WERI-Rb-1 (cell line): ENCODE measurements around the gene NEIL1.
"Not testable (repeated sequence)": the region's sequence is repeated elsewhere in the genome, so short reads cannot be mapped to it uniquely, and the experiment has no call there.

ENCODE experiments used
- DNase-seq: peaks from one replicate; pipeline ENCODE4 v3.0.0-alpha.2; 2020
- H3K27ac ChIP-seq: fragments of 250-450 bp; sonication (Bioruptor Pico); 2 replicates; pipeline ENCODE4 v1.5.1; 2020; ENCODE audit warnings: mild to moderate bottlenecking, moderate library complexity
- H3K27me3 ChIP-seq: fragments of 250-450 bp; sonication (Bioruptor Pico); 2 replicates; pipeline ENCODE4 v1.5.1; 2021; ENCODE audit warnings: mild to moderate bottlenecking, low read depth, moderate library complexity; ENCODE audit not compliant: insufficient read depth, severe bottlenecking
- H3K36me3 ChIP-seq: fragments of 250-450 bp; sonication (Bioruptor Pico); 2 replicates; pipeline ENCODE4 v1.5.1; 2020; ENCODE audit warnings: mild to moderate bottlenecking, moderate library complexity
- H3K4me3 ChIP-seq: 2 replicates; pipeline ENCODE4 v1.5.1; 2011; ENCODE audit warnings: low read depth, mild to moderate bottlenecking, control low read depth, low read length
- H3K9me3 ChIP-seq: fragments of 250-450 bp; sonication (Bioruptor Pico); 2 replicates; pipeline ENCODE4 v1.5.1; 2021; ENCODE audit warnings: mild to moderate bottlenecking, moderate library complexity; ENCODE audit not compliant: severe bottlenecking
- TF ChIP-seq, protein P1 (sequence below): IDR thresholded peaks from 2 replicates; pipeline ENCODE4 v1.5.1; 2011; ENCODE audit warnings: low read depth, mild to moderate bottlenecking, control low read depth, inconsistent platforms, low read length

NEIL1 gene

DNA sequence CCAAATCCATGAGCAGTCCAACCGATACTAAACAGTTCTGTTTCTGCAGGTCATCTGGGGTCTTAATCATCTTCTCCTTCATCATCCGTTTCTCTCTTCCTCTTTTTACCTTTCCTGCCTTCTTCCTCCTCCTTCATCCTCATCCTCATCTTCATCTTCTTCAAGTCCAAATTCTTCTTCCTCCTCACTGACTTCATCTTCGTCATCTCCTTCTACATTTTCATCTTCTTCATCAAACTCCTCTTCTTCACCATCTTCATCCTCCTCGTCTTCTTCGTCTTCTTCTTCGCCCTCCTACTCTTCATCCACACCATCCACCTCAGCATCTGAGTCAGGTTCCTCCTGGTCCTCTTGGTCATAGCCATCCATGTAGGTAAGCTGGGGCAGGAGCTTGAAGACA is 25.1 kb upstream of the NEIL1 start:
- Histone ChIP-seq H3K36me3 (no peaks in the 10 kb centered on the region), H3K27me3 (no peaks in the 10 kb centered on the region), H3K4me3 (no peak overlapping the region), H3K27ac (no peak overlapping the region), H3K9me3 (no peaks in the 10 kb centered on the region)
- TF ChIP-seq, protein P1, sequence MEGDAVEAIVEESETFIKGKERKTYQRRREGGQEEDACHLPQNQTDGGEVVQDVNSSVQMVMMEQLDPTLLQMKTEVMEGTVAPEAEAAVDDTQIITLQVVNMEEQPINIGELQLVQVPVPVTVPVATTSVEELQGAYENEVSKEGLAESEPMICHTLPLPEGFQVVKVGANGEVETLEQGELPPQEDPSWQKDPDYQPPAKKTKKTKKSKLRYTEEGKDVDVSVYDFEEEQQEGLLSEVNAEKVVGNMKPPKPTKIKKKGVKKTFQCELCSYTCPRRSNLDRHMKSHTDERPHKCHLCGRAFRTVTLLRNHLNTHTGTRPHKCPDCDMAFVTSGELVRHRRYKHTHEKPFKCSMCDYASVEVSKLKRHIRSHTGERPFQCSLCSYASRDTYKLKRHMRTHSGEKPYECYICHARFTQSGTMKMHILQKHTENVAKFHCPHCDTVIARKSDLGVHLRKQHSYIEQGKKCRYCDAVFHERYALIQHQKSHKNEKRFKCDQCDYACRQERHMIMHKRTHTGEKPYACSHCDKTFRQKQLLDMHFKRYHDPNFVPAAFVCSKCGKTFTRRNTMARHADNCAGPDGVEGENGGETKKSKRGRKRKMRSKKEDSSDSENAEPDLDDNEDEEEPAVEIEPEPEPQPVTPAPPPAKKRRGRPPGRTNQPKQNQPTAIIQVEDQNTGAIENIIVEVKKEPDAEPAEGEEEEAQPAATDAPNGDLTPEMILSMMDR: no peak
- no peak for DNase-seq

DNA sequence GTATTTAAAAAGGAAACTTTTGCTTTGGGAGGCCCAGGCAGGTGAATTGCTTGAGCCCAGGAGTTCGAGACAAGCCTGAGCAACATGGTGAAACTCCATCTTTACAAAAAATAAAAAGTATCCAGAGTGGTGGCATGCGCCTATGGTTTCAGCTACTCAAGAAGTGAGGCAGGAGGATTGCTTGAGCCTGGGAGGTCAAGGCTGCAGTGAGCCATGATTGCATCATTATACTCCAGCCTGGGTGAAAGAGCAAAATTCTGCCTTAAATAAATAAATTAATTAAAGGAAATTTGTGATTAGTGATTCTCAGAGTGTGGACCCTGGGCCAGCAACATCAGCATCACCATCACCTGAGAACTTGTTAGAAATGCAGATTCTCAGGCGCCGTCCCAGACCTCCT is 20.9 kb upstream of the NEIL1 start:
- no peak overlapping the region for H3K4me3 ChIP-seq
- H3K27me3 ChIP-seq: no peaks in the 10 kb centered on the region
- no peak overlapping the region for H3K27ac ChIP-seq
- no peaks in the 10 kb centered on the region for H3K9me3 ChIP-seq
- H3K36me3 ChIP-seq: no peaks in the 10 kb centered on the region
- TF ChIP-seq, protein P1: no peak
- DNase-seq: no peak

DNA sequence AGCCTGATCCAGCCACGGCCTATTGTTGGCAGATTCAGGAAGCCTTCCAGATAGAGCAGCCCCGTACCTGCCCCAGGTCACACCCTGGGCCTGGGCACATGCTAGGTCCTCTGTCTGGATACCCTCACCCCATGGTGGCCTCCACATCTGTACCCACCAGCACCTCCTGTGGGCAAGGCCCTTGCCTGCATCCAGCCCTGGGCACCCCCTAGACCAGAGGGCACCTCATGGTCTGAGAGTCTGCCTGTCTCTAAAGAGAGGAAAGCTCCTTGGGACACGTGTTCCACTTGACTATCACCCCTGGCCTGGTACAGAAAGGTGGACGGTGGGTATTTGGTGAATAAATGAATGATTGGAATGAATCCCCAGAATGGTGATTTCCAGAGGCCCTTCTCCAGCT is 19.8 kb upstream of the NEIL1 start:
- H3K9me3 ChIP-seq: no peaks in the 10 kb centered on the region
- H3K27me3 ChIP-seq: no peaks in the 10 kb centered on the region
- H3K4me3 ChIP-seq: no peak overlapping the region
- H3K27ac ChIP-seq: no peak overlapping the region
- TF ChIP-seq, protein P1: 0 out of 2 replicates have a peak, but pooled peaks have one; percentile 11
- no peak for DNase-seq
- no peaks in the 10 kb centered on the region for H3K36me3 ChIP-seq

DNA sequence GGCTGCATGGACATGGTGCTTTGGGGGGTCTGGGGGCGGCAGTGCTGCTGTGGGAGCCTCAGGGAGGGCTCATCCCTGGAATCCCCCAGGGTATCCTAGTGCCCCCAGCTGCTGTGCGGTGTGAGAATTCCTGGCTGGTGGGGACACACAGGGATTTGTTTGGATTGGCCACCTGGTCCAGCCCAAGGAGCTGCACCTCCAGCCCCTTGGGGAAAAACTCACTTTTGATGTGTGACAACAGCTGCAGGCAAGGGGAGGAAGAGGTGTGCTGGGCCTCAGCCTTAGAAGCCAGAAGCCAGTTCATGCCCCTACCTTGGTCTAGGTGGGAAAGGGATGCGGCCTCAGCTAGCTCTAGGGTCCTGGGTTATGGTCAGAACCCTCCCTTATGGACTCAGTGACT is 19.3 kb upstream of the NEIL1 start:
- no peak for DNase-seq
- Histone ChIP-seq H3K27me3 (no peaks in the 10 kb centered on the region), H3K36me3 (no peaks in the 10 kb centered on the region), H3K27ac (no peak overlapping the region), H3K9me3 (no peaks in the 10 kb centered on the region), H3K4me3 (no peak overlapping the region)
- TF ChIP-seq, protein P1: no peak

DNA sequence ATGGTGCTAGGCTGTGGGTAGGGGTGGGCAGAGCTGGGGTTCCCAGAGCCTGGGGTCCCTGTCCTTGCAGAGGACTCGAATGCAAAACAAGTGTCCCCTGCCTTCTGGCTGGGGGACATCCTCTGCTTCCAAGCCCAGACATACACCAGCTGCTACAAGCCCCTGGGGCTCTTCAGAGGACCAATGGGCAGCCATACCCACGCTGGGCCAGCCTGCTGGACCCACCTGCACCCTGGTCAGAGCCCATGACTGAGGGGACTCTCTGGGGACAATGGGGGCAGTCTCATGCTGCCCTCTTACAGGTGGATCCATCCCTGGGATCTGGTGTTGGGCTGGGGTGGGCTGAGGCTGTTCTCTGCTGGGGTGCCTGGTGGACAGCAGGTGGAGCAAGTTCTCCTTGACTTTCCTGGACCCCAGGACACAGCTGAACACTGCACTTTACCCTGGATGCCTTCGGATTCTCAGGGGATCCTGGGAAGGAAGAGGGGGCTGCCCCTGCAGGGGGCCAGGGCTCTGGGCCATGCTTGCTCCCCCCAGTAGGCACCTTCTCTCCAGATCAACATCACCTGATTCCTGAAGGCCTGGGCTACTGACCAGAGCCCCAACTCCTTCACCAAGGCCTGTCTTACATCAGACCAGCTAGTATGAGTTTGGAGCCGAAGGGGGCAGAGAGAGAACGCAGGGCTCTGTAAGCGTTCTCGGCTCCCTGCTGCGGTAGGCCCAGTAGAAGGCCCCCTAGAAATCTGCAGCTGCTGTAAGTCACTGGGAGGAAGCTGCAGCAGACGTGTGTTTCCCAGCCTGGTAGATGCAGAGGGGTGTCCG is 18.1 kb upstream of the NEIL1 start:
- Histone ChIP-seq H3K27ac (no peak overlapping the region), H3K27me3 (no peaks in the 10 kb centered on the region), H3K9me3 (no peaks in the 10 kb centered on the region), H3K4me3 (no peak overlapping the region), H3K36me3 (no peaks in the 10 kb centered on the region)
- TF ChIP-seq, protein P1: 0 out of 2 replicates have a peak, but pooled peaks have one; percentile 11
- no peak for DNase-seq

DNA sequence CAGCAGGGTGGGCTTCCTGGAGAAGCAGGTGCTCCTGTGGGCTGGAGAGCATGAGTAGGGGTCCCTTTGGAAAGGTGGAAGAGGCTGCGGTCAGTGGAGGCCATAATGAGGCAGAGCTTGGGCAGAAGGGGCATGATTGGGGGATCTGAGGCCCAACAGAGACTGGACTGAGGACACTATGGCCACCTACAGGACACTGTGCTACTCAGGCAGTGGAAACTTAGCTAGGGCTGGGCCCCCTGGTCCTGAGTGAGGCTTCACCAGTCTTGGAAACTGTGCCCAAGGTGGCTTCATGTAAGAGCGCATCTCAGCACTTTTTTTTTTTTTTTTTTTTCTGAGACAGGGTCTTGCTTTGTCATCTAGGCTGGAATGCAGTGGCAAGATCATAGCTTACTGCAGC is 17.3 kb upstream of the NEIL1 start:
- DNase-seq: no peak
- TF ChIP-seq, protein P1: peak; percentile 24; the same call in 1 of the 2 replicates
- Histone ChIP-seq H3K4me3 (no peak overlapping the region), H3K36me3 (no peaks in the 10 kb centered on the region), H3K27ac (no peak overlapping the region), H3K27me3 (no peaks in the 10 kb centered on the region), H3K9me3 (no peaks in the 10 kb centered on the region)

DNA sequence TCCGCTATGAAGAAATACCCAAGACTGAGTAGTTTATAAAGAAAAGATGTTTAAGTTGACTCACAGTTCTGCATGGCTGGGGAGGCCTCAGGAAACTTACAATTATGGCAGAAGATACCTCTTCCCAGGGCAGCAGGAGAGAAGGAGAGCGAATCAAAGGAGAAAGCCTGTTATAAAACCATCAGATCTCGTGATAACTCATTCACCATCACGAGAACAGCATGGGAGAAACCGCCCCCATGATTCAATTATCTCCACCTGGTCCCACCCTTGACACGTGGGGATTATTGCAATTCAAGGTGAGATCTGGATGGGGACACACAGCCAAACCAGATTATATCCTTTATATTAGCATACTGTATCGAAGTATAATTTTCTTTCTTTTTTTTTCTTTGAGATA is 14.7 kb upstream of the NEIL1 start:
- H3K4me3 ChIP-seq, H3K27me3 ChIP-seq, H3K36me3 ChIP-seq, DNase-seq, H3K27ac ChIP-seq, H3K9me3 ChIP-seq: not testable (repeated sequence)

DNA sequence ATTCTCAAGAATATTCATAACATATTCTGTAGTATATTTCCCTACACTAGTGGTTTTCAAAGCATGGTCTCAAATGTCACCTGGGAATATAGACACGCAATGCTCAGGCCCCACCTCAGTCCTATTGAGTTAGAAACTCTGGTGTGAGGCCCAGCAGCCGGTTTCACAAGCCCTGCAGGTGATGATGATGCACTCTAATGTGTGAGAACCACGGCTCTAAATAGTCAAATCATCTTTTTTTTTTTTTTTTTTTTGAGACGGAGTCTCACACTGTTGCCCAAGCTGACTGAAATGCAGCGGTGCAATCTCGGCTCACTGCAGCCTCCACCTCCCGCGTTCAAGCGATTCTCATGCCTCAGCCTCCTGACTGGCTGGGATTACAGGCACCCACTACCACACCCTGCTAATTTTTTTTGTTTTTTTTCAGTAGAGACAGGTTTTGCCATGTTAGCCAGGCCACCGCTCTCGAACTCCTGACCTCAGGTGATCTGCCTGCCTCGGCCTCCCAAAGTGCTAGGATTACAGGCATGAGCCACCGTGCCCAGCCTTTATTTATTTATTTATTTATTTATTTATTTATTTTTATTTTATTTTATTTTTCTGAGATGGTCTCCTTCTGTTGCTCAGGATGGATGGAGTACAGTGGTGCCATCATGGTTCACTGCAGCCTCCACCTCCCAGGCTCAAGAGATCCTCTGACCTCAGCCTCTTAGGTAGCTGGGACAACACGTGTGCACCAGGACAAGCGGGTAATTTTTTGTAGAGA is 13.0 kb upstream of the NEIL1 start:
- not testable (repeated sequence) for H3K27me3 ChIP-seq, H3K27ac ChIP-seq, H3K4me3 ChIP-seq, H3K36me3 ChIP-seq, DNase-seq, H3K9me3 ChIP-seq
